GM21737 (cell line): ENCODE data around the gene ERGIC3.

Source experiments
- ATAC-seq: cut with Tn5 transposase; IDR thresholded peaks from one replicate; pipeline ENCODE4 v1.9.1; 2021; ENCODE audit warnings: mild to moderate bottlenecking, moderate library complexity; ENCODE audit not compliant: unreplicated experiment

ERGIC3 gene

GRCh38 chr20:35541783-35542662, at the start of gene ERGIC3:
Gene ERGIC3 (plus strand): TSS chr20:35542078. CDS start chr20:35542098, 20 bp downstream.
- ATAC-seq: peak; percentile 86

GRCh38 chr20:35492352-35492751, 49.5 kb upstream of the ERGIC3 start:
- no peak for ATAC-seq

GRCh38 chr20:35496481-35496880, 45.4 kb upstream of the ERGIC3 start:
- no peak for ATAC-seq

- no peak for ATAC-seq
Observed at GRCh38 chr20:35497320-35497719, 44.6 kb upstream of the ERGIC3 start.

GRCh38 chr20:35497780-35498189, 44.1 kb upstream of the ERGIC3 start:
- ATAC-seq: no peak

- no peak for ATAC-seq
Observed at GRCh38 chr20:35499271-35499670, 42.6 kb upstream of the ERGIC3 start.

- peak; percentile 67 for ATAC-seq
Observed at GRCh38 chr20:35502352-35502751, 39.5 kb upstream of the ERGIC3 start.

GRCh38 chr20:35503281-35503680, 38.6 kb upstream of the ERGIC3 start:
- no peak for ATAC-seq

GRCh38 chr20:35503841-35504561, 37.9 kb upstream of the ERGIC3 start:
- ATAC-seq: no peak

- no peak for ATAC-seq
Observed at GRCh38 chr20:35504751-35505150, 37.1 kb upstream of the ERGIC3 start.

GRCh38 chr20:35506179-35506578, 35.7 kb upstream of the ERGIC3 start:
- ATAC-seq: no peak

- ATAC-seq: no peak
Observed at GRCh38 chr20:35506872-35507638, 34.8 kb upstream of the ERGIC3 start.

- ATAC-seq: no peak
Observed at GRCh38 chr20:35508493-35509218, 33.2 kb upstream of the ERGIC3 start.

GRCh38 chr20:35510951-35511735, 30.7 kb upstream of the ERGIC3 start:
- ATAC-seq: no peak

- ATAC-seq: no peak
Observed at GRCh38 chr20:35511814-35512420, 30.0 kb upstream of the ERGIC3 start.

GRCh38 chr20:35514371-35514932, 27.4 kb upstream of the ERGIC3 start:
- no peak for ATAC-seq

GRCh38 chr20:35515341-35515740, 26.5 kb upstream of the ERGIC3 start:
- ATAC-seq: no peak

GRCh38 chr20:35515949-35516645, 25.8 kb upstream of the ERGIC3 start:
- ATAC-seq: no peak
